ENCODE data around the gene EFHC1. TPM values are rescaled to one million over a fixed set of nuclear protein-coding genes. Genes with fewer than 3 reads are reported as not detected.

Gene EFHC1
- total RNA-seq, 2 experiments from 2014 or later: 1.2 to 3.1 TPM

DNA sequence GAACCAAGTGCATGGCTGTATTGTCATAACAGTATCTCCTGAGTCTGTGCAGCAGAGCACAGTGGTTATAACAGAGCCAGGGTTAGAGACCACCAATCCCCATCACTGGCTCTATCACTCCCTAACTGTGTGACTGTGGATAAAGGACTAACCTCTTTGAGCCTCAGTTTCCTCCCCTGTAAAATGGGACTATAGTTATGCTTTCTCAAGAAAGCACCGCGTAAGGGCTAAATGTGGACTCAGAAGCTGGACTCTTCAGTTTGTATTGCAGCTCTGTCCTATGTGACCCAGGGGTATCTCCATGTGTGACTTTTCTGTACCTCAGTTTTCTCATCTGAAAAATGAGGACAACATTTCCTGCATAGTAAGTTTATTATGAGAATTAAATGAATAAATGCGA, 96.8 kb downstream of the EFHC1 start:
- DNase-seq: no peak
- no peak overlapping the region for H3K27ac Mint-ChIP-seq
- intact Hi-C loops (cut with micrococcal nuclease): loop anchor here (1.0 kb wide), 2 partner anchors 58 to 118 kb away; no protein-coding TSS in a partner anchor
- peaks cover 3% of the 10 kb centered on the region for H3K36me3 Mint-ChIP-seq (ENCODE audit: low read depth)
- H3K27me3 Mint-ChIP-seq (ENCODE audit: low read depth): no peaks in the 10 kb centered on the region
- H3K4me1 Mint-ChIP-seq (ENCODE audit: low read depth): peaks cover 7% of the 10 kb centered on the region
- H3K4me3 Mint-ChIP-seq: no peak overlapping the region
- CTCF ChIA-PET: no interaction called here
- no peaks in the 10 kb centered on the region for H3K9me3 Mint-ChIP-seq

DNA sequence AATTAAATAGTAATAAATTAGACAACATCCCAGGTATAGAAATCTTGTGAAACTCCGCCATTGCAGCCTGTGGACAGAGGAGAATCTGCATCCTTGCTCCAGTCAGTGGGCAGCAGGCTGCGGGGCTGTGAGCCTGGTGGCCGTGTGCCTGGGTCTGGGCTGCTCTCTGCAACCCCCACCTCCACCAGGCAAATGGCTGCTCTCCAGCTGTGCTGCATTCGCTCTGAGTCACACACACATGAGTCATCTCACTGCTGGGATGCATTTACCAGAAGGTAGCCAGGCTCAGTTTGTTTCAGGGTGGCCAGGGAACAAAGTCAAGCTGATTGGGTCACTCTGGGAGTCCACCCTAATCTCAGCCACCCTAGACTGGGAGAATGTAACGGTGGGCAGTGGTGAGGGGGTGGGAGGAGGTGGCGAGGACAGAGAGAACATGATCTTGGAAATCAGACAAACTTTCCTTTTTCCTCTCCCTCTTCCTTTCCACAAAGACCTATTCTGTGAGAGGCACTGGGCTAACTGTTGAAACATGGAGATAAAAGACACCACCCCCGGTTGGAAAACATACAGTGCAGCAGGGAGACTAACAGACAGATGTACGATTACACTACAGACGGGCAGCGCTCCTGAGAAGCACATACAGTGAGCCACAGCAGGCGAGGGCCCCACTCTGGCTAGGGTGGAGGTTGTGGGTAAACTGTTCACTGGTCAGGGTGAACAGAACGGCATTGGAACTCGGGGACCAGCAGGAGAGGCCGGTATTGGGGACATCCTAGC, 97.5 kb downstream of the EFHC1 start:
- Mint-ChIP-seq H3K27me3 (ENCODE audit: low read depth) (no peaks in the 10 kb centered on the region), H3K4me1 (ENCODE audit: low read depth) (peaks cover 7% of the 10 kb centered on the region), H3K9me3 (no peaks in the 10 kb centered on the region), H3K36me3 (ENCODE audit: low read depth) (peaks cover 3% of the 10 kb centered on the region), H3K4me3 (no peak overlapping the region), H3K27ac (peak overlapping the region; percentile 48)
- intact Hi-C loops (cut with micrococcal nuclease): loop anchor here (1.0 kb wide), 2 partner anchors 58 to 118 kb away; no protein-coding TSS in a partner anchor
- peak; percentile 78 for DNase-seq
- CTCF ChIA-PET: no interaction called here

DNA sequence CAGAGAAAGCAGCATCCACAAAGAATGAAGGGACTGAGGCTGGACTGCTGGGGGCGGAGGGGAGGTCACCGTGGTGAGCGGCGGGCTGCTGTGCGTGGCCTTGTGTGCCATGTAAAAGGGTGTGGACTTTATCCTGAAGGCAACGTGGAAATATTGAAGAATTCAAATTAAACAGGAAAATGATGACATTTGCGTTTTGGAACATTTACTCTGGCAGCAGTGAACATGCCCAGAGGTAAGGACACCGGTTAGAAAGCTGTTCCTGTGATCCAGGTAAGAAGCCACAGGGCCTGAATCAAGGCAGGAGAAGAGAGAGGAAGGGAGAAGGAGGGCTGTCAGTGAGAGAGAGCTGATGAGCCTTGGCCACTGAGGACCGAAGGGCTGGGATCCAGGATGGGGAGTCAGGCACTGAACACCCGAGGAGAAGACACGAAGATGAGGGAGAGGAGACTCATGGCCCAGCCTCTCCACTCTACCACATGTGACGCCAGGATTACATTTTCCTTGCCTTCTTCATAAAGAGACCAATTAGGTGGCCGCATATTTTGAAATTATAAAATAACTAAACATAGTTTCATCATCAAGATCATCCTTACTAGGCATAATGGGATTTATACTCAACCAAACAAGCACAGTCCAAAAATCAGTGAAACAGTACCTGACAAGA, 98.3 kb downstream of the EFHC1 start:
- Mint-ChIP-seq H3K36me3 (ENCODE audit: low read depth) (peaks cover 3% of the 10 kb centered on the region), H3K9me3 (no peaks in the 10 kb centered on the region), H3K27ac (no peak overlapping the region), H3K4me3 (no peak overlapping the region), H3K4me1 (ENCODE audit: low read depth) (peaks cover 7% of the 10 kb centered on the region), H3K27me3 (ENCODE audit: low read depth) (no peaks in the 10 kb centered on the region)
- CTCF ChIA-PET: no interaction called here
- intact Hi-C loops (cut with micrococcal nuclease): no loop called here
- no peak for DNase-seq

DNA sequence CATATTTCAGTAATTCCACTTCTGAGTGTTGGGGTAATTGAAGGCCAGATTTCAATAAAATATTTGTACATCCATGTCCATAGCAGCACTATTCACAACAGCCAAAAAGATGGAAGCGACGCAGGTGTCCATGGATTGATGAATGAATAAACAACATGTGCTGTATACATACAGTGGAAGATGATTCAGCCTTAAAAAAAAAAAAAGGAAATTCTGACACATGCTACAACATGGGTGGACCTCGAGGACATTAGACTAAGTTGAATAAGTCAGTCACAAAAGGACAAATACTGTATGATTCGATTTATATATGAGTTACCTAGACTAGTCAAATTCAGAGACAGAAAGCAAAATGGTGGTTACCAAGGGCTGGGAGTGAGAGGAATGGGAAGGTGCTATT, 99.5 kb downstream of the EFHC1 start:
- DNase-seq: no peak
- CTCF ChIA-PET: no interaction called here
- Mint-ChIP-seq H3K36me3 (ENCODE audit: low read depth) (peaks cover 3% of the 10 kb centered on the region), H3K4me1 (ENCODE audit: low read depth) (peaks cover 11% of the 10 kb centered on the region), H3K27me3 (ENCODE audit: low read depth) (no peaks in the 10 kb centered on the region), H3K9me3 (no peaks in the 10 kb centered on the region), H3K27ac (no peak overlapping the region), H3K4me3 (no peak overlapping the region)
- intact Hi-C loops (cut with micrococcal nuclease): no loop called here

DNA sequence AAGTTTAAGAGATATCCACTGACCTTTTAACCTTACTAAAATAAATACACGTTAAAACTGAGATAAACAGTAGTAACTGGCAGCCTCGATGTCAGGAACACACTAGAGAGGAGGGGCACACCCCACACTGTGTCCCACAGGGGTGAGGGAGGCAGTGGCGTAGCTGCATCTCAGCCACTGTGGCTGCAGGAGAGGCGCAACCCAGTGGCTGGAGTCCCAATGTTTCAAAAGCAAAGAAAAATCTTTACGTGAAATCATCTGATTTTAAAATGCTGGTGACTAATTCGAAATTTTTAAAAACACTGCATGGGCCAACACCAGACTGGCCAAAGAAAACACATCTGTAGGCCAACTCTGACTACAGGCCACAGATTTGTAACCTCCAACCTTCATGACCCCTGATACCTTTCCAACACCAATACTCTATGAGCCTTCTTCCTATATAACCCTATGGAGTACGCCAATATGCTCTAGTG, 102.0 kb downstream of the EFHC1 start:
- no peak for DNase-seq
- no peak overlapping the region for H3K4me3 Mint-ChIP-seq
- H3K9me3 Mint-ChIP-seq: no peaks in the 10 kb centered on the region
- intact Hi-C loops (cut with micrococcal nuclease): no loop called here
- H3K36me3 Mint-ChIP-seq (ENCODE audit: low read depth): peaks cover 3% of the 10 kb centered on the region
- CTCF ChIA-PET: interaction anchor here (0.5 kb wide), 1 partner anchor 528 kb away, joined by 3 read pairs; no protein-coding TSS in a partner anchor
- H3K27ac Mint-ChIP-seq: no peak overlapping the region
- H3K27me3 Mint-ChIP-seq (ENCODE audit: low read depth): no peaks in the 10 kb centered on the region
- H3K4me1 Mint-ChIP-seq (ENCODE audit: low read depth): peaks cover 11% of the 10 kb centered on the region

DNA sequence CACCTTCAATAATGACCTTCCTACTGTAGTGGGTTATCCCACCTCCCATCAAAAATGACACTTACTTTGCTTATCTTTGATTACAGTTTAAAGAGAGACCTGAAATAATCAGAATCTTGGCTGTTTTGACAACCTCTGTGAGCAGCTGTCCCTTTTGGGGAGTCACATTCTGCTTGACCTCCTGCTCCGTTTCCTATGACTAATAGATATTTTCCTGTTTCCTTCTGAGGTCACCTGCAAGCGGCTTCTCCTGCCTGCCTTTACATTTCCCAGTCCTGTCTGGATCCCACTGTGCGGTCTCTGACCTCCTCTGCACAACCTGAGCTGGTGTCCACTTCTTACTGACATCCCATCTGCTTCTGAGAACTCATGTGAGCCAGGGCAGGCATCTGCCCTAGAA, 102.5 kb downstream of the EFHC1 start:
- Mint-ChIP-seq H3K27me3 (ENCODE audit: low read depth) (no peaks in the 10 kb centered on the region), H3K4me1 (ENCODE audit: low read depth) (peaks cover 8% of the 10 kb centered on the region), H3K27ac (no peak overlapping the region), H3K4me3 (no peak overlapping the region), H3K9me3 (no peaks in the 10 kb centered on the region), H3K36me3 (ENCODE audit: low read depth) (peaks cover 3% of the 10 kb centered on the region)
- intact Hi-C loops (cut with micrococcal nuclease): no loop called here
- CTCF ChIA-PET: no interaction called here
- no peak for DNase-seq

DNA sequence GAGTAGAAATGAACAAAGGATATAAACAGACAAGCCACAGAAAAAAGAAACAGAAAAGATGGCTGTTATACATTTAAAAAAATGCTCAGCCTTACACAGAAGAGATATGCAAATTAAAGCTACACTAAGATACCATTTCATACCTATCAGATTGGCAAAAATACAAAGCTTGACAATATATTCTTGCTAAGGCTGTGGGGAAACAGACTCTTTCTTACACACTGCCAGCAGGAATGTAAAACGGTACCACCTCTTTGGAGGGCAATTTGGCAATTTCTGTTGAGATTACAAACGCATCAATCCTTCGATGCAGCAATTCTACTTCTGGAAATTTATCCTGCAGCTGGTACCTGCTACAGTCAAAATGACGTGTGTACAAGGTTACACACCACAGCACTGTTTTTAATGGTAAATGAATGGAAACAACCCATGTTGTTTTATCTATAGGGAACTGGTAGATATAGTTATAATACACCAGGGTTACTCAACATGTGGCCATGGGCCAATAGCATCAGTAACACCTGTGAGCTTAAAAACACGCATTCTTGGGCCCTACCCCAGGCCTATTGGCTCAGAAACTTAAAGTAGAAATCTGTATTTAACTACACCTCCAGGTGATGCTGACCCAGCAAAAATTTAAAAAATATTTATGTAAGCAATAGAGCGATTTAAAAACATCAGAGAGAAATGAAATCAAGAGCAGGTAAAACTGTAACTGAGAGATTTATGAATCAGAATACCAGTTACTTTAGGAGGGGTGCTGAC, 103.4 kb downstream of the EFHC1 start:
- Mint-ChIP-seq H3K4me1 (ENCODE audit: low read depth) (peaks cover 4% of the 10 kb centered on the region), H3K36me3 (ENCODE audit: low read depth) (peaks cover 3% of the 10 kb centered on the region), H3K9me3 (no peaks in the 10 kb centered on the region), H3K4me3 (no peak overlapping the region), H3K27ac (no peak overlapping the region), H3K27me3 (ENCODE audit: low read depth) (no peaks in the 10 kb centered on the region)
- no peak for DNase-seq
- CTCF ChIA-PET: interaction anchor here (0.6 to 1.4 kb wide), 2 partner anchors 9 to 17 kb away, joined by 4 read pairs; no protein-coding TSS in a partner anchor
- intact Hi-C loops (cut with micrococcal nuclease): no loop called here

DNA sequence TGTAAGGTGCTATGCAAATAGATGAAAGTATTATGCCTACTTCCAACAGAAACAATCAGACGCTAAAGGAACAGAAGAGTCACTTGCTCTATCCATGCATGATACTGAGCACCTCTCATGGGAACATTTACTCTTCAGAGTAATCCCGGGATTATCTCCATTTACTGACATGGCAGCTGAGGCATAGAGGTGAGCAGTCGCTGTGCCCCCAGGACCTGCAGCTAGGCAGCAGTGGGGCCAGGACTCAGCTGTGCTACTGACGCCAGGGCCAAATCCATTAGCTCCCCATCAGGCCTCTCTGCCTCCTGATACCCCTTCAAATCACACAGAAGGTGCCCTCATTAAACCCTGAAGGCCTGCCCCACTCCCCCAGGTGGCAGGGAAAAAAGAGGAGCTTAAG, 104.8 kb downstream of the EFHC1 start:
- peaks cover 4% of the 10 kb centered on the region for H3K4me1 Mint-ChIP-seq (ENCODE audit: low read depth)
- no peak overlapping the region for H3K27ac Mint-ChIP-seq
- intact Hi-C loops (cut with micrococcal nuclease): no loop called here

DNA sequence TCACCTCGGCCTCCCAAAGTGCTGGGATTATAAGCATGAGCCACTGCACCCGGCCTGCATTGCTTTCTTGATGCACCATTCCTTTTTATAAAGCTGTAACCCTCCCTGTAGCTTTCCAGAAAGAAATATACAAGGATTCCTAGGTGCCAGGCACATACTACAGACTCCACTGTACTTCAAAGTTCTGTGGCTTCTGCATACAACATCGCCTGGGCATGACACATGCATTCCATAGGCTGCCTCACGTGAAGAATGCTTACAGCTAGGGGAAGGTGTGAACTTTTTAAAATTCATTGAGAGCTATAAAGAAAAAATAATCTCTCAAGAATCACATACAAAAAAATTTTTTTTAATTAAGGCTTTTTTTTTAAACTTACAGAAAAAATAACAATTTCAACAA, 106.5 kb downstream of the EFHC1 start:
- Mint-ChIP-seq H3K4me3 (no peak overlapping the region), H3K9me3 (no peaks in the 10 kb centered on the region), H3K36me3 (ENCODE audit: low read depth) (no peaks in the 10 kb centered on the region), H3K27ac (no peak overlapping the region), H3K27me3 (ENCODE audit: low read depth) (no peaks in the 10 kb centered on the region), H3K4me1 (ENCODE audit: low read depth) (peaks cover 4% of the 10 kb centered on the region)
- CTCF ChIA-PET: interaction anchor here (0.8 kb wide), 1 partner anchor 126 kb away, joined by 5 read pairs; no protein-coding TSS in a partner anchor
- DNase-seq: no peak
- intact Hi-C loops (cut with micrococcal nuclease): no loop called here

More for the DNA sequence above, 104.8 kb downstream of the EFHC1 start:
- H3K9me3 Mint-ChIP-seq: no peaks in the 10 kb centered on the region
- no peak overlapping the region for H3K4me3 Mint-ChIP-seq
- H3K36me3 Mint-ChIP-seq (ENCODE audit: low read depth): peaks cover under 1% of the 10 kb centered on the region
- H3K27me3 Mint-ChIP-seq (ENCODE audit: low read depth): no peaks in the 10 kb centered on the region
- no peak for DNase-seq
- CTCF ChIA-PET: interaction anchor here (0.6 to 1.4 kb wide), 3 partner anchors 18 to 341 kb away, joined by 3 to 4 read pairs (median 3); no protein-coding TSS in a partner anchor

DNA sequence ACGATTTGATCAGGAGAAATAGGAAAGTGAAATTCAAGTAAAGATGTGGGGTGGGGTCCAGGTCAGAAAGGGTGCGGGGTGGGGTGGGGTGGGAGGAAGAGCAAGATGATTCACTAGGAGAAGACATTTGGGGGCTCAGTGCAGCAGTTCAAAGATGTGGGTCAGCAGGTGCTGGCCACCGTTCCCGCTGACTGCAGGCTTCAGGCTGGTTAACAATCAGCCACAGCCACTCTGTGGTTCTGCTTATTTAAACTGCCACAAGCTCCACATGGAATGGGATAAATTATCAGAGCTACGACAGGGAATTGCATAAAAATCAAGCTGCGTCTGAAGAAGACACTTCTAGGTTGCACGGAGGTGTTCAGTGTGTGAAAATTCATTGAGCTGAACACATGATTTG, 107.3 kb downstream of the EFHC1 start:
- intact Hi-C loops (cut with micrococcal nuclease): no loop called here
- CTCF ChIA-PET: interaction anchor here (0.6 kb wide), 1 partner anchor 942 kb away, joined by 3 read pairs; no protein-coding TSS in a partner anchor

DNA sequence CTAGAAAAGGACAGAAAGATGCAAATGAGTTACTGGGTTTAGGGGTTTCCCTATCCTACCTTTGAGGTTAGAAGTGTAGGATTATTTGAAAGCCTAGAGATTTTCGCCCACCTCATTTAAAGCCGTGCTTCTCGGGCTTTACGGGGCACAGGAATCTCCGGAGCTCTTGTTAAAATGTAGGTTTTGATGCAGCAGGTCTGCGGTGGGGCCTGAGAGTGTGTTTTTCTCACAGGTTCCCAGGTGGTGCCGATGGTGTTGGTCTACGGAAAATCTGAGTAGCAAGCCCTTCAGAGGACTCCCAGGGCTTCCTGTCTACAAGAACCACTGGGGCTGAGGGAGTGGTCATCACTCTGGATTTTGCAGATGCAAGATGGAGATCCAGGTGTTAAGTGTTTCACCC, 109.2 kb downstream of the EFHC1 start:
- no peak for DNase-seq
- CTCF ChIA-PET: interaction anchor here (1.2 kb wide), 1 partner anchor 9 kb away, joined by 3 read pairs; no protein-coding TSS in a partner anchor

More for the DNA sequence above, 107.3 kb downstream of the EFHC1 start:
- no peak for DNase-seq
- no peaks in the 10 kb centered on the region for H3K9me3 Mint-ChIP-seq
- no peak overlapping the region for H3K27ac Mint-ChIP-seq
- peaks cover 4% of the 10 kb centered on the region for H3K4me1 Mint-ChIP-seq (ENCODE audit: low read depth)
- no peaks in the 10 kb centered on the region for H3K27me3 Mint-ChIP-seq (ENCODE audit: low read depth)
- H3K4me3 Mint-ChIP-seq: no peak overlapping the region
- H3K36me3 Mint-ChIP-seq (ENCODE audit: low read depth): no peaks in the 10 kb centered on the region

DNA sequence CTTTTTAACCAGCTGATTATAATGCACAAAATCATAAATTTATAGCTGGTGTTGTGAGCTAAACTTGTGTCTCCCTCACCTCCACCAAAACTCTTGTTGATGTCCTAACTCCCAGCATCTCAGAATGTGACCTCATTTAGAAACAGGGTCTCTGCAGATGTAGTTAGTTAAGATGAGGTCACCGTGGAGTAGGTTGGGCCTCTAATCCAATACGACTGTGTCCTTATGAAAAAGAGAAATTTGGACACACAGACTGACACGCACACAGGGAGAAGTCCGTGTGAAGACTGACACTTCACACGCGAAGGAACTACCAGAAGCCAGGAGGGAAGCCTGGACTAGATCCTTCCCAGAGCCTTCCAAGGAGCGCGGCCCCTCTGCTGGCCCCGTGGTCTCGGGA, 110.2 kb downstream of the EFHC1 start:
- DNase-seq: no peak
- intact Hi-C loops (cut with micrococcal nuclease): no loop called here
- H3K36me3 Mint-ChIP-seq (ENCODE audit: low read depth): no peaks in the 10 kb centered on the region
- peaks cover 2% of the 10 kb centered on the region for H3K4me1 Mint-ChIP-seq (ENCODE audit: low read depth)
- H3K27ac Mint-ChIP-seq: no peak overlapping the region
- no peaks in the 10 kb centered on the region for H3K9me3 Mint-ChIP-seq
- CTCF ChIA-PET: no interaction called here
- H3K4me3 Mint-ChIP-seq: no peak overlapping the region
- no peaks in the 10 kb centered on the region for H3K27me3 Mint-ChIP-seq (ENCODE audit: low read depth)

More for the DNA sequence above, 109.2 kb downstream of the EFHC1 start:
- no peak overlapping the region for H3K4me3 Mint-ChIP-seq
- H3K9me3 Mint-ChIP-seq: no peaks in the 10 kb centered on the region
- H3K27ac Mint-ChIP-seq: no peak overlapping the region
- H3K4me1 Mint-ChIP-seq (ENCODE audit: low read depth): no peaks in the 10 kb centered on the region
- H3K27me3 Mint-ChIP-seq (ENCODE audit: low read depth): no peaks in the 10 kb centered on the region
- no peaks in the 10 kb centered on the region for H3K36me3 Mint-ChIP-seq (ENCODE audit: low read depth)
- intact Hi-C loops (cut with micrococcal nuclease): no loop called here
